Measurements from ENCODE around the gene PLEK2. TPM values are rescaled to one million over a fixed set of nuclear protein-coding genes. Genes with fewer than 3 reads are reported as not detected.

The PLEK2 gene
- polyA plus RNA-seq, 1 donor, result 39.6 TPM

GRCh38 chr14:67405771-67406170 is 6.2 kb downstream of the PLEK2 start:
- Histone ChIP-seq H3K4me1 (ENCODE audit: control insufficient read depth, insufficient read depth, low read length) (peaks cover 7% of the 10 kb centered on the region), H3K27me3 (ENCODE audit: control insufficient read depth, insufficient read depth, low read length) (no peaks in the 10 kb centered on the region), H3K9me3 (ENCODE audit: control insufficient read depth, low read depth, low read length) (no peaks in the 10 kb centered on the region), H3K27ac (ENCODE audit: low read length) (no peak overlapping the region), H3K36me3 (ENCODE audit: control insufficient read depth, insufficient read depth, low read length) (no peaks in the 10 kb centered on the region), H3K4me3 (ENCODE audit: low read length) (no peak overlapping the region)
- DNase-seq, result no peak
- no CpG with 5 or more reads among the region's 5 CpGs for WGBS (ENCODE audit: insufficient coverage, low lambda C conversion rate)

DNA sequence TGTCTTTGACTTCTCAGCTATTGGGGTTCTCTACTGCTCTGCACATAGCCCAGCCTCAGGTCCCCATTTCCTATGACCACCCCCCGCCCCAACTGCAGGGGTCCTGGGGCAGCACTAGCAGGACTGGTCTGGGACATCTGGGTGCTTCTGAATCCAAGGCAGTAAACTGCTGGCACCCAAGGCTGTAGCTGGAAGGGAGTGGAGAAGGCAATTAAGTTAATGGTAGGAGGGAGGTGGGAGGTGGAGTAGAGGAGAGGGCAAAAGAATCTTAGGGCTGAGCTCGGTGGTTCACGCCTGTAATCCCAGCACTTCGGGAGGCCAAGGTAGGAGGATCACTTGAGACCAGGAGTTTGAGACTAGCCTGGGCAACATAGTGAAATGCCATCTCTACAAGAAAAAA is 11.5 kb downstream of the PLEK2 start:
- no peak for DNase-seq
- Histone ChIP-seq H3K4me3 (ENCODE audit: low read length) (no peak overlapping the region), H3K27ac (ENCODE audit: low read length) (no peak overlapping the region), H3K36me3 (ENCODE audit: control insufficient read depth, insufficient read depth, low read length) (peaks cover 9% of the 10 kb centered on the region), H3K4me1 (ENCODE audit: control insufficient read depth, insufficient read depth, low read length) (no peaks in the 10 kb centered on the region), H3K27me3 (ENCODE audit: control insufficient read depth, insufficient read depth, low read length) (no peaks in the 10 kb centered on the region), H3K9me3 (ENCODE audit: control insufficient read depth, low read depth, low read length) (no peaks in the 10 kb centered on the region)
- WGBS (ENCODE audit: insufficient coverage, low lambda C conversion rate), result no CpG with 5 or more reads among the region's 4 CpGs

DNA sequence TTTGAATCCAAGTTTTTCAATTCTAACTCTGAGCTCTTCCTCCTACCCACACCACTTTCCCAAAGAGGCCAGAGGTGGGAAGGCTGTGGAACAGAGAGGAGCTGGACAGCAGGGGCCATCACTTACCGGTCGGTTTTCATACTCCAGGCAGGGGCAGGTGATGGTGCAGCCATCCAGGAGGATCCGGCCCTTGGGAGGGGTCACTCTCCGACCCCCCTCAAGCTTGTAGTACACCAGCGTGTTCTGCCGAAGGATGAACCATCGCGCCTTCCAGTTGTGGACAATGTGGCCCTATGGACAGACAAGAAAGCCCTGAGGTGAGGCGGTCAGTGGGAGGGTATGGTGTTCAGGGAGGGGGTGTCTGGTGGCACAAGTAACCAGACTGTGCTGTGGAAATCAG is 14.4 kb downstream of the PLEK2 start:
- no peaks in the 10 kb centered on the region for H3K4me1 ChIP-seq (ENCODE audit: control insufficient read depth, insufficient read depth, low read length)

GRCh38 chr14:67396381-67396970 is 15.5 kb downstream of the PLEK2 start:
- no peaks in the 10 kb centered on the region for H3K4me1 ChIP-seq (ENCODE audit: control insufficient read depth, insufficient read depth, low read length)
- DNase-seq, result no peak
- H3K4me3 ChIP-seq (ENCODE audit: low read length), result no peak overlapping the region
- H3K36me3 ChIP-seq (ENCODE audit: control insufficient read depth, insufficient read depth, low read length), result peaks cover 40% of the 10 kb centered on the region
- H3K27me3 ChIP-seq (ENCODE audit: control insufficient read depth, insufficient read depth, low read length), result no peaks in the 10 kb centered on the region
- no peak overlapping the region for H3K27ac ChIP-seq (ENCODE audit: low read length)
- H3K9me3 ChIP-seq (ENCODE audit: control insufficient read depth, low read depth, low read length), result no peaks in the 10 kb centered on the region
- WGBS (ENCODE audit: insufficient coverage, low lambda C conversion rate), result no CpG with 5 or more reads among the region's 2 CpGs

More for the DNA sequence above, 14.4 kb downstream of the PLEK2 start:
- WGBS (ENCODE audit: insufficient coverage, low lambda C conversion rate), result no CpG with 5 or more reads among the region's 9 CpGs
- no peaks in the 10 kb centered on the region for H3K27me3 ChIP-seq (ENCODE audit: control insufficient read depth, insufficient read depth, low read length)
- no peak overlapping the region for H3K27ac ChIP-seq (ENCODE audit: low read length)
- H3K9me3 ChIP-seq (ENCODE audit: control insufficient read depth, low read depth, low read length), result no peaks in the 10 kb centered on the region
- no peak for DNase-seq
- H3K4me3 ChIP-seq (ENCODE audit: low read length), result no peak overlapping the region
- H3K36me3 ChIP-seq (ENCODE audit: control insufficient read depth, insufficient read depth, low read length), result peaks cover 29% of the 10 kb centered on the region

GRCh38 chr14:67395876-67396189 is 16.1 kb downstream of the PLEK2 start:
- H3K36me3 ChIP-seq (ENCODE audit: control insufficient read depth, insufficient read depth, low read length), result peaks cover 40% of the 10 kb centered on the region
- H3K27me3 ChIP-seq (ENCODE audit: control insufficient read depth, insufficient read depth, low read length), result no peaks in the 10 kb centered on the region
- WGBS (ENCODE audit: insufficient coverage, low lambda C conversion rate), result 92% methylated on average over 2 of the region's 5 CpGs
- H3K4me1 ChIP-seq (ENCODE audit: control insufficient read depth, insufficient read depth, low read length), result no peaks in the 10 kb centered on the region
- H3K9me3 ChIP-seq (ENCODE audit: control insufficient read depth, low read depth, low read length), result no peaks in the 10 kb centered on the region
- no peak overlapping the region for H3K27ac ChIP-seq (ENCODE audit: low read length)
- no peak for DNase-seq
- H3K4me3 ChIP-seq (ENCODE audit: low read length), result no peak overlapping the region

DNA sequence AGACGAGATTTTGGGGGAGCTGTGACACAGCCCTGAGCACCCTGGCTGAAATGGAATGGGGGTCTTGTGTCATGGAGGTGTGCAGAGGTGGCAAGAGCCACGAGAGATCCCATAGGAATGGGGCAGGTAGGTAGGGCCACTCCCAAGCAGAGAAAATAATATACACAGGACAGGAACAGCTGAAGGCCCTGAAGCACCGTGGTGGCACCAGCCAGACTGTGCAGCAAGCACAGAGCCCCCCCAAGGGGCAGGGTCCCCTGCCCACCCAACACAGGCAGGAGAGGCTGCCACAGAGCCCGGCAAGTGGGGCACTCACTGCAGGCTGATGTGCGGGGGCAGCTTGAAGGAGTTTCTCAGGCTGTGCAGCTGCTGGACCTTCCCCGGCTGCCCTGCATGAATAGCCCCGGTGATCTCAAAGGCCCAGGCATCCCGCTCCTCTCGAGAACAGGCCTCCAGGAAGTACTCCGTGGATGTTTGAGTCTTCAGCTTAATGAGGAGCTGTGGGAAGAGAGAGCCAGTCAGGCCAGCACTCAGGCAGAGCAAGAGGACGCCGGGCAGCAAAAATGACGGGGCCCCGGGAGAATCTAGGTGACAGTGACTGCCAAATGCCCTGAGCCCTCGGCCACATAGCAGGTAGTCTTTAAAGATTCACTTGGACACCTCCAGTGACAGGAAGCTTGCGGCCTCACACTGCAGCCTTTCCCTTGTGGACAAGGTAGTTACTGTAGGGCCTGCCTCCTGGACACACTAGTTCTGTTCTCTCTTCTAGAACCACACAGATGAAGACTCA is 16.7 kb downstream of the PLEK2 start:
- Histone ChIP-seq H3K9me3 (ENCODE audit: control insufficient read depth, low read depth, low read length) (no peaks in the 10 kb centered on the region), H3K4me1 (ENCODE audit: control insufficient read depth, insufficient read depth, low read length) (no peaks in the 10 kb centered on the region), H3K27ac (ENCODE audit: low read length) (no peak overlapping the region), H3K27me3 (ENCODE audit: control insufficient read depth, insufficient read depth, low read length) (no peaks in the 10 kb centered on the region), H3K4me3 (ENCODE audit: low read length) (no peak overlapping the region), H3K36me3 (ENCODE audit: control insufficient read depth, insufficient read depth, low read length) (peaks cover 46% of the 10 kb centered on the region)
- WGBS (ENCODE audit: insufficient coverage, low lambda C conversion rate), result 100% methylated on average over 1 of the region's 16 CpGs
- DNase-seq, result no peak

DNA sequence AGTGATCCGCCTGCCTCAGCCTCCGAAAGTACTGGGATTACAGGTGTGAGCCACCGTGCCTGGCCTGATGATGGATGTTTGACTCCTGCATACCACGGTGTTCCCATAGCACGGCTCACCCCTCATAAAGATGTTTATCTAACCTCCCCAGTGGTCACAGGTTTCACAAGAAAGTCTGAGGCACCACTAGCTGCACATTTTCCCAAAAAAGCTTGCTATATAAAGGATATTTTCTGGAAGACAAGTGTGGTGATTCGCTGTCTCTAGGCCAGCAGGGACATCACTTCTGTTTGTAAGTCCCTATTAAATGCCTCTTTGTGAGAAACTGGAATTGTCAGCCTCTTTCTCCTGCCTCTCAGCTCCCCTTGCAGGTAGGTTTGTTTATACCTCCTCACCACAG is 18.3 kb downstream of the PLEK2 start:
- Histone ChIP-seq H3K36me3 (ENCODE audit: control insufficient read depth, insufficient read depth, low read length) (peaks cover 55% of the 10 kb centered on the region), H3K9me3 (ENCODE audit: control insufficient read depth, low read depth, low read length) (no peaks in the 10 kb centered on the region)

GRCh38 chr14:67392800-67393199 is 19.2 kb downstream of the PLEK2 start:
- H3K27ac ChIP-seq (ENCODE audit: low read length), result no peak overlapping the region
- no peak for DNase-seq
- H3K4me3 ChIP-seq (ENCODE audit: low read length), result no peak overlapping the region
- H3K36me3 ChIP-seq (ENCODE audit: control insufficient read depth, insufficient read depth, low read length), result peaks cover 61% of the 10 kb centered on the region
- no peaks in the 10 kb centered on the region for H3K27me3 ChIP-seq (ENCODE audit: control insufficient read depth, insufficient read depth, low read length)
- no peaks in the 10 kb centered on the region for H3K4me1 ChIP-seq (ENCODE audit: control insufficient read depth, insufficient read depth, low read length)
- WGBS (ENCODE audit: insufficient coverage, low lambda C conversion rate), result no CpG with 5 or more reads among the region's 9 CpGs
- no peaks in the 10 kb centered on the region for H3K9me3 ChIP-seq (ENCODE audit: control insufficient read depth, low read depth, low read length)

More for the DNA sequence above, 18.3 kb downstream of the PLEK2 start:
- Histone ChIP-seq H3K27me3 (ENCODE audit: control insufficient read depth, insufficient read depth, low read length) (no peaks in the 10 kb centered on the region), H3K4me1 (ENCODE audit: control insufficient read depth, insufficient read depth, low read length) (no peaks in the 10 kb centered on the region), H3K4me3 (ENCODE audit: low read length) (no peak overlapping the region), H3K27ac (ENCODE audit: low read length) (no peak overlapping the region)
- no CpG with 5 or more reads among the region's 6 CpGs for WGBS (ENCODE audit: insufficient coverage, low lambda C conversion rate)
- DNase-seq, result no peak

GRCh38 chr14:67392123-67392522 is 19.8 kb downstream of the PLEK2 start:
- Histone ChIP-seq H3K9me3 (ENCODE audit: control insufficient read depth, low read depth, low read length) (no peaks in the 10 kb centered on the region), H3K36me3 (ENCODE audit: control insufficient read depth, insufficient read depth, low read length) (peaks cover 59% of the 10 kb centered on the region), H3K27me3 (ENCODE audit: control insufficient read depth, insufficient read depth, low read length) (no peaks in the 10 kb centered on the region), H3K27ac (ENCODE audit: low read length) (no peak overlapping the region), H3K4me1 (ENCODE audit: control insufficient read depth, insufficient read depth, low read length) (no peaks in the 10 kb centered on the region), H3K4me3 (ENCODE audit: low read length) (no peak overlapping the region)
- no CpG with 5 or more reads among the region's 3 CpGs for WGBS (ENCODE audit: insufficient coverage, low lambda C conversion rate)
- no peak for DNase-seq

DNA sequence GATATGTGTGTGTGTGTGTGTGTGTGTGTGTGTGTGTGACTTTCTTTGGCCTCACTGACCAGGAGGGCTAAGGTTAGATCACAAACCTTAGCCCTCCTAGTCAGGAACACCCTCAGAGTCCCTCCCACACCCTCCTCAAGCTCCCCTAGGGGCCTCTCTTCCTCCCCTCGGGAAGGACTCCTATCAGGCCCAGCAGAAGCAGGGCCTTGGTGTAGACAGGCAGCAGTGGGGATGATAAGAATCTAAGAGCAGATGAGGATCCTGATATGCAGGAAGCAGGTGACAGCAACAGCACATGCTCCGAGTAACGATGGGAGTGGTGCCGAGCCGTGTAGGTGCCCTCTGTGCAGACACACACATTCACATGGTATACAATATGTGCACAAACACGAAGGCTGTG is 20.7 kb downstream of the PLEK2 start:
- no peaks in the 10 kb centered on the region for H3K27me3 ChIP-seq (ENCODE audit: control insufficient read depth, insufficient read depth, low read length)
- no peaks in the 10 kb centered on the region for H3K4me1 ChIP-seq (ENCODE audit: control insufficient read depth, insufficient read depth, low read length)
- H3K9me3 ChIP-seq (ENCODE audit: control insufficient read depth, low read depth, low read length), result no peaks in the 10 kb centered on the region
- no peak overlapping the region for H3K27ac ChIP-seq (ENCODE audit: low read length)
- peaks cover 59% of the 10 kb centered on the region for H3K36me3 ChIP-seq (ENCODE audit: control insufficient read depth, insufficient read depth, low read length)
- no peak for DNase-seq
- no CpG with 5 or more reads among the region's 6 CpGs for whole genome bisulfite sequencing (ENCODE audit: insufficient coverage, low lambda C conversion rate)
- H3K4me3 ChIP-seq (ENCODE audit: low read length), result no peak overlapping the region

Data from large intestine (tissue), 3 donors.